GM12801 (cell line): Measurements from ENCODE around the gene FLT1.

Experiments used
- CTCF ChIP-seq: IDR thresholded peaks from one replicate; pipeline ENCODE4 v1.5.1; 2011; ENCODE audit warnings: control low read depth; ENCODE audit not compliant: insufficient read length; ENCODE audit errors: extremely low read depth

Gene FLT1

DNA sequence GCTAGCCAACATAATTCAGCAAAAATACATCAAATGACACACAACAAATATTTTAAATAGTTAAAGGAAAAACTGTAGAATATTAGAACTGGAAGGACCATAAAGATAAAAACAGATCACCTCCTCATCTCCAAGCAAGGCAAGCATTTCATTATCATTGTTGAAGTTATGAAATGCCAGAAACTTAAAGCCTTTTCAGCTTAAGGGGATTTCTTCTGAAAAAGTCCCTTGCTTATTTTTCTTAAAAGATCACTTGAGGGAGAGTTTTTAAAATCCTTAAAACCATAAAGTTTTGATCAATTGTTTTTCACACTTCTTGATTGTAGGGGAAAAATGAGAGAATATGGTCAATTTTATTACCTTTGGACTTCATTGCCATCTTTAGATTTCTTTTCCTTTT is 37.4 kb downstream of the FLT1 start:
- TF ChIP-seq CTCF: no peak

- no peak for TF ChIP-seq CTCF
These were observed 39.2 kb downstream of the FLT1 start for GRCh38 chr13:28455580-28456194.

DNA sequence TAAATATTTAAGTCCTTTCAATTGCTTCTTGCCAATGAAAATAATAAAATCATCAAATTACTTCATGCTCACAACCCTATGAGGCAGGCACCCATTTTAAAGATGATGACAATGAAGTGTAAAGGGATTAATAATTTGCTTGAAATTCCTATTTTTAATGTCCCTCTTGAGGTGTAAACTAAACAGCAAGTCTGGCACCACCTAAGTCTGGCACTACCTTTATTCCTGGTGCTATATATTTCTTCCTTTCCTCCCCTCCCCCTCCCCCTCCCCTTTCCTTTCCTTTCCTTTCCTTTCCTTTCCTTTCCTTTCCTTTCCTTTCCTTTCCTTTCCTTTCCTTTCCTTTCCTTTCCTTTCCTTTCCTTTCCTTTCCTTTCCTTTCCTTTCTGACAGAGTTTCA is 42.2 kb downstream of the FLT1 start:
- TF ChIP-seq CTCF: no peak

DNA sequence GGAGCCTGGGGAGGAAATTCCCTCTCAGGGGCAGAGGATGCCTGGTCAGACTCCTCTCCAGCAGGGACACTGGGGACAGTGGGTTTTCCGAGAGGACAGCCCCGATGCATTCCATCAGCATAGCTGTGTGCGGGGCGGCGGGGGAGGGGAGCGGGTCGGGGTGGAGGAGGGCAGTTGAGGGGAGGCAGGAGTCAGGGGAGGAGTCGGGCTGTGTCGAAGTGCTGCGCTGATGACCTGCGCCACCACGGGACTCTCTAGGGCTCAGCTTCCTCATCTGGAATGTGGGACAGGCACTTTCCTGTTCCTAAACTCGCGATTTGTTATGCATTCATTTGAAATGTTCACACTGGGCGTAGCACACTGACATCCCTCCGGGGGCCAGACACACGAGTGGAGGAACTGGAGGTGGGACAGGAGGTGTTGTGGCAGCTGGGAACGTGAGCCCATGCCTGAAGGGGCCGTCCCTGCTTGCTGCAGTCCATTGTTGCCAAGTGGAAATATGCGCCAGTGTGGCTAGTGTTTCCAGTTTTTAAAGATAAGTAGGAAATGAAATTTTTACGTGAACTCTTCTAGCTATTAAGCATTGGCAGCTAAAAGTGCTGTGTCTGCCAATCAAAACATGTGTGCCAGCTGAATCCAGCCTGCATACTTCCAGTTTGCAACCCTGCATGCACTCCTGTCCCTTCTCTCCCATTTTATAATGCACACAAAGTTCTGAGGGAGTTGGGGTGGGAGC is 43.3 kb downstream of the FLT1 start:
- no peak for TF ChIP-seq CTCF

GRCh38 chr13:28449826-28450773 is 44.8 kb downstream of the FLT1 start:
- TF ChIP-seq CTCF: no peak

DNA sequence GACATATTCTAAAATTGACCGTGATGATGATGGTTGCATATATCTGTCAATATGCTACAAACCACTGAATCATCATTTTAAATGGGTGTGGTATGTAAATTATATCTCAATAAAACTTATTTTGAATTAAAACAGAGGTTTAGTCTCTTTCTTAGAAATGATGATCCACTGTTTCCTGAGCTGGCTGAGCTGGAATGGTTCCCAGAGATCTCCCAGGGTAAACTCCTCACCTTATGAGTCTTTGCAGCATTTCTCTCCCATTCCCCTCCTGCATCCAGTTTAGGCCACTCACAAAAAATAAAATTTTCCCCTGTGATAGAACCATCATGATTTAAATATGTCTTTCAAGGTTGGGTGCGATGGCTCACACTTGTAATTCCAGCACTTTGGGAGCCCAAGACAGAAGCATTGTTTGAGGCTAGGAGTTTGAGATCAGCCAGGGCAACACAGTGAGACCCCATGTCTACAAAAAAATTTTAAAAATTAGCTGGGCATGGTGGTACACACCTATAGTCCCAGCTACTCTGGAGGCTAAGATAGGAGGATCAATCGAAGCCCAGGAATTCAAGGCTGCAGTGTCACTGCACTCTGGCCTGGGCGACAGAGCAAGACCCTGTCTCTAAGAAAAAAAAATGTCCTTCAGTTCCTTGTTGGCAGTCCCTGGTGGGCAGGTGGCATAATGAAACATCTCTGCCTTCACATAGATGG is 46.1 kb downstream of the FLT1 start:
- no peak for TF ChIP-seq CTCF

DNA sequence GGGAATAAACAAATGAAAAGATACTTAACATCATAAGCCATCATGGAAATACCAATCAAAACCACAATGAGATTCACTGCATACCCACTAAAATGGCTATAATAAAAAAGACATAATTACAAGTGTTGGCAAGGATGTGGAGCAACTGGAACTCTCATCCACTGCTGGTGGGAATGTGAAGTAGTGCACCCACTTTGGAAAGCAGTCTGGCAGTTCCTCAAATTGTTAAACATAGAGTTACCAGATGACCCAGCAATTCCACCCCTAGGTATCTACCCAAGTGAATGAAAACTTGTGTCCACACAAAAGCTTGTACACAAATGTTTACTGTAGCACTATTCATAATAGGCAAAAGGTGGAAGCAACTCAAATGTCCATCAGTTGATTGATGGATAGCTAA is 46.9 kb downstream of the FLT1 start:
- TF ChIP-seq CTCF: no peak
